GM23248 (cell line): ENCODE measurements around the gene NHP2. TPM values are rescaled to one million over a fixed set of nuclear protein-coding genes. Genes with fewer than 3 reads are reported as not detected.

Experiments used
- DNase-seq: peaks from one replicate; pipeline ENCODE4 v3.0.0-alpha.2; 2015
- H2AFZ ChIP-seq: fragments of 200-600 bp; sonication (generic); 2 replicates; pipeline ENCODE4 v1.6.1; 2016; ENCODE audit warnings: antibody characterized with exemption
- H3F3A ChIP-seq: fragments of 200-600 bp; sonication (generic); 2 replicates; pipeline ENCODE4 v1.6.1; 2016; ENCODE audit warnings: mild to moderate bottlenecking, antibody characterized with exemption, mixed run types; ENCODE audit not compliant: insufficient read depth
- H3K27ac ChIP-seq: fragments of 200-600 bp; sonication (generic); 2 replicates; pipeline ENCODE4 v1.5.1; 2016; ENCODE audit warnings: mild to moderate bottlenecking
- H3K27me3 ChIP-seq: fragments of 200-600 bp; sonication (generic); replicated peaks from 2 replicates; pipeline ENCODE4 v1.6.1; 2016; ENCODE audit warnings: mild to moderate bottlenecking; ENCODE audit not compliant: insufficient read depth
- H3K36me3 ChIP-seq: fragments of 200-600 bp; sonication (generic); 2 replicates; pipeline ENCODE4 v1.6.1; 2016; ENCODE audit warnings: low read depth, mild to moderate bottlenecking
- H3K4me1 ChIP-seq: fragments of 200-600 bp; sonication (generic); 2 replicates; pipeline ENCODE4 v1.6.1; 2016; ENCODE audit warnings: mild to moderate bottlenecking; ENCODE audit not compliant: insufficient read depth
- H3K4me2 ChIP-seq: fragments of 200-600 bp; sonication (generic); one replicate; pipeline ENCODE4 v1.6.1; 2016; ENCODE audit warnings: mild to moderate bottlenecking; ENCODE audit not compliant: unreplicated experiment
- H3K4me3 ChIP-seq: fragments of 200-600 bp; sonication (generic); 2 replicates; pipeline ENCODE4 v1.5.1; 2016; ENCODE audit warnings: mild to moderate bottlenecking
- H3K79me2 ChIP-seq: fragments of 200-600 bp; sonication (generic); 2 replicates; pipeline ENCODE4 v1.6.1; 2016; ENCODE audit warnings: mild to moderate bottlenecking; ENCODE audit not compliant: insufficient read depth
- H3K9ac ChIP-seq: fragments of 200-600 bp; sonication (generic); 2 replicates; pipeline ENCODE4 v1.6.1; 2016; ENCODE audit warnings: mild to moderate bottlenecking
- H3K9me2 ChIP-seq: fragments of 200-600 bp; sonication (generic); 2 replicates; pipeline ENCODE4 v1.6.1; 2016; ENCODE audit warnings: mixed run types, mild to moderate bottlenecking, moderate library complexity; ENCODE audit not compliant: insufficient read depth
- H3K9me3 ChIP-seq: fragments of 200-600 bp; sonication (generic); one replicate; pipeline ENCODE4 v1.6.1; 2017; ENCODE audit warnings: low read depth
- H4K20me1 ChIP-seq: fragments of 200-600 bp; sonication (generic); 2 replicates; pipeline ENCODE4 v1.6.0; 2016; ENCODE audit not compliant: insufficient read depth
- EZH2 ChIP-seq: fragments of 200-600 bp; sonication (generic); IDR thresholded peaks from 2 replicates; pipeline ENCODE4 v1.6.1; 2018; ENCODE audit warnings: antibody characterized with exemption, mild to moderate bottlenecking; ENCODE audit not compliant: insufficient read depth, poor library complexity, severe bottlenecking
- EZH2phosphoT487 ChIP-seq: fragments of 200-600 bp; sonication (generic); IDR thresholded peaks from 2 replicates; pipeline ENCODE4 v1.6.1; 2018; ENCODE audit warnings: antibody characterized with exemption, moderate library complexity, mild to moderate bottlenecking, low read depth; ENCODE audit not compliant: insufficient read depth
- WGBS, 2 experiments: methylation state at CpG; one replicate each; pipeline ENCODE4 v1.1.6; 2015 to 2017; ENCODE audit warnings: low lambda C conversion rate in 2 of 2, low coverage in 1 of 2; ENCODE audit errors: missing lambda C conversion rate in 2 of 2; 5-methylcytosine and 5-hydroxymethylcytosine counted together
- in situ Hi-C: fragments of 300-500 bp; cut with MboI; formaldehyde crosslinking; loops from 2 replicates; pipeline ENCODE4 v1.15.0; 2020
- polyA plus RNA-seq: library from polyadenylated mRNA; unstranded; fragments of >200 nt; fragmentation: Nextera tagmentation; extraction: Ambion mirVana; gene quantifications from 2 replicates; pipeline ENCODE4 v1.2.1, GENCODE V29; 2016
- total RNA-seq: library from RNA; depleted of rRNA; stranded (reverse); fragments of >200 nt; shearing (Covaris generic); gene quantifications from 2 replicates; pipeline ENCODE4 v1.2.3, GENCODE V29; 2014

NHP2 gene
- total and polyA plus RNA-seq, 2 experiments from 2014 or later: 203 to 232 TPM

- Histone ChIP-seq H4K20me1 (no peaks in the 10 kb centered on the region), H3K4me1 (no peaks in the 10 kb centered on the region), H3K4me3 (no peak overlapping the region), H3K27me3 (no peaks in the 10 kb centered on the region), H3K9me3 (no peaks in the 10 kb centered on the region), H3K36me3 (no peaks in the 10 kb centered on the region), H3K4me2 (no peak overlapping the region), H3K9me2 (no peaks in the 10 kb centered on the region), H3K9ac (no peak overlapping the region), H3K79me2 (no peaks in the 10 kb centered on the region), H3K27ac (no peak overlapping the region), H3F3A (no peaks in the 10 kb centered on the region), H2AFZ (no peak overlapping the region)
- in situ Hi-C loops: loop anchor here (25.0 kb wide), 1 partner anchor 562 kb away; the partner anchor contains the start of gene B4GALT7
- TF ChIP-seq EZH2phosphoT487 (no peak), EZH2 (no peak)
- WGBS, 2 experiments: 54 to 59% methylated on average over 3 of the region's 3 CpGs
- DNase-seq: no peak
Measured at GRCh38 chr5:178174456-178174855, 20.8 kb upstream of the NHP2 start.

- Histone ChIP-seq H3K79me2 (no peaks in the 10 kb centered on the region), H3K9ac (no peak overlapping the region), H3K9me3 (no peaks in the 10 kb centered on the region), H3K4me1 (no peaks in the 10 kb centered on the region), H3K27me3 (0 out of 2 replicates have a peak, but pooled peaks cover 2% of the 10 kb centered on the region), H3F3A (no peaks in the 10 kb centered on the region), H3K9me2 (no peaks in the 10 kb centered on the region), H4K20me1 (no peaks in the 10 kb centered on the region), H2AFZ (no peak overlapping the region), H3K4me3 (no peak overlapping the region), H3K27ac (no peak overlapping the region), H3K4me2 (no peak overlapping the region), H3K36me3 (no peaks in the 10 kb centered on the region)
- TF ChIP-seq EZH2: no peak
- in situ Hi-C loops: loop anchor here (25.0 kb wide), 1 partner anchor 558 kb away; the partner anchor contains the start of gene B4GALT7
- WGBS, 2 experiments: 51 to 60% methylated on average over 2 of the region's 2 CpGs
- no peak for DNase-seq
Measured at GRCh38 chr5:178170455-178170854, 16.8 kb upstream of the NHP2 start.

- Histone ChIP-seq H3K9ac (no peak overlapping the region), H2AFZ (peak overlapping the region; percentile 30; the same call in 1 of the 2 replicates), H3K4me3 (no peak overlapping the region), H3F3A (no peaks in the 10 kb centered on the region), H3K4me1 (no peaks in the 10 kb centered on the region), H3K9me2 (no peaks in the 10 kb centered on the region), H3K9me3 (no peaks in the 10 kb centered on the region), H4K20me1 (no peaks in the 10 kb centered on the region), H3K27me3 (peaks cover 8% of the 10 kb centered on the region; the same call in 1 of the 2 replicates), H3K79me2 (no peaks in the 10 kb centered on the region), H3K4me2 (peak overlapping the region; percentile 9), H3K27ac (no peak overlapping the region), H3K36me3 (no peaks in the 10 kb centered on the region)
- WGBS, 2 experiments: 46 to 55% methylated on average over 30 to 36 of the region's 38 CpGs
- TF ChIP-seq EZH2: no peak
- no peak for DNase-seq
- in situ Hi-C loops: loop anchor here (25.0 kb wide), 1 partner anchor 553 kb away; the partner anchor contains the start of gene B4GALT7
Measured at GRCh38 chr5:178165581-178165980, 11.9 kb upstream of the NHP2 start.

- Histone ChIP-seq H3K4me3 (peak overlapping the region; percentile 37; the same call in 1 of the 2 replicates), H3K27me3 (peaks cover 8% of the 10 kb centered on the region; the same call in 1 of the 2 replicates), H3K27ac (no peak overlapping the region), H3K9me2 (no peaks in the 10 kb centered on the region), H3F3A (no peaks in the 10 kb centered on the region), H4K20me1 (no peaks in the 10 kb centered on the region), H3K4me2 (peak overlapping the region; percentile 65), H3K9ac (no peak overlapping the region), H3K4me1 (no peaks in the 10 kb centered on the region), H3K9me3 (no peaks in the 10 kb centered on the region), H3K79me2 (no peaks in the 10 kb centered on the region), H3K36me3 (no peaks in the 10 kb centered on the region), H2AFZ (peak overlapping the region; percentile 63)
- peak; percentile 79 for DNase-seq
- in situ Hi-C loops: loop anchor here (5.0 to 25.0 kb wide), 2 partner anchors 87 to 552 kb away; partner anchors contain the start of gene B4GALT7
- TF ChIP-seq EZH2phosphoT487 (no peak), EZH2 (no peak)
- 9 to 10% methylated on average over 31 to 33 of the region's 33 CpGs for WGBS, 2 experiments
Measured at GRCh38 chr5:178163772-178164735, 10.4 kb upstream of the NHP2 start.
